Trophoblast cell (in vitro differentiated cells and primary cell): ENCODE data around the gene MIOS.
A peak's percentile ranks its signal among the peaks of the same experiment; 100 is the strongest.

Experiments used
- DNase-seq, 2 donors: peaks; one replicate each; pipeline ENCODE4 v3.0.0-alpha.2; 2016
- H2AFZ ChIP-seq: 2 replicates; pipeline ENCODE4 v1.6.1; 2013; ENCODE audit warnings: low read length, moderate library complexity, mild to moderate bottlenecking; ENCODE audit not compliant: insufficient read depth, poor library complexity
- H2AK5ac ChIP-seq: 2 replicates; pipeline ENCODE4 v1.6.1; 2013; ENCODE audit warnings: mild to moderate bottlenecking, low read length
- H2BK120ac ChIP-seq: 2 replicates; pipeline ENCODE4 v1.6.1; 2013; ENCODE audit warnings: low read length, mild to moderate bottlenecking, moderate library complexity; ENCODE audit not compliant: insufficient read depth, poor library complexity
- H2BK12ac ChIP-seq: 2 replicates; pipeline ENCODE4 v1.6.1; 2013; ENCODE audit warnings: mild to moderate bottlenecking, low read length, moderate library complexity
- H2BK5ac ChIP-seq: 2 replicates; pipeline ENCODE4 v1.6.1; 2013; ENCODE audit warnings: low read length, low read depth, moderate library complexity, mild to moderate bottlenecking; ENCODE audit not compliant: poor library complexity
- H3K14ac ChIP-seq: 2 replicates; pipeline ENCODE4 v1.6.1; 2013; ENCODE audit warnings: mild to moderate bottlenecking, low read length
- H3K18ac ChIP-seq: 2 replicates; pipeline ENCODE4 v1.6.1; 2013; ENCODE audit warnings: mild to moderate bottlenecking, low read length
- H3K23ac ChIP-seq: 2 replicates; pipeline ENCODE4 v1.6.1; 2013; ENCODE audit warnings: low read length
- H3K27ac ChIP-seq: 2 replicates; pipeline ENCODE4 v1.5.1; 2013; ENCODE audit warnings: low read depth, mild to moderate bottlenecking, inconsistent platforms, low read length, moderate library complexity
- H3K27me3 ChIP-seq: 2 replicates; pipeline ENCODE4 v1.6.1; 2013; ENCODE audit warnings: inconsistent platforms, mild to moderate bottlenecking, low read length, moderate library complexity; ENCODE audit not compliant: insufficient read depth
- H3K36me3 ChIP-seq, 2 experiments: 1 replicate in 1 of 2; 2 replicates in 1 of 2; pipeline ENCODE4 v1.6.1; 2013; ENCODE audit warnings: low read length in 2 of 2, mild to moderate bottlenecking in 2 of 2, moderate library complexity in 1 of 2; ENCODE audit not compliant: insufficient read depth in 2 of 2, control insufficient read depth in 1 of 2
- H3K4ac ChIP-seq: 2 replicates; pipeline ENCODE4 v1.6.1; 2013; ENCODE audit warnings: low read depth, mild to moderate bottlenecking, low read length, moderate library complexity
- H3K4me1 ChIP-seq, 2 experiments: 1 replicate in 1 of 2; 2 replicates in 1 of 2; pipeline ENCODE4 v1.6.1; 2013; ENCODE audit warnings: low read length in 2 of 2, mild to moderate bottlenecking in 2 of 2, moderate library complexity in 1 of 2; ENCODE audit not compliant: insufficient read depth in 2 of 2, control insufficient read depth in 1 of 2
- H3K4me2 ChIP-seq: 2 replicates; pipeline ENCODE4 v1.6.1; 2013; ENCODE audit warnings: inconsistent platforms, mild to moderate bottlenecking, low read length, moderate library complexity
- H3K4me3 ChIP-seq: 2 replicates; pipeline ENCODE4 v1.5.1; 2013; ENCODE audit warnings: mild to moderate bottlenecking, low read depth, low read length, inconsistent platforms
- H3K79me1 ChIP-seq: one replicate; pipeline ENCODE4 v1.6.1; 2013; ENCODE audit warnings: low read length
- H3K79me2 ChIP-seq: 2 replicates; pipeline ENCODE4 v1.6.1; 2013; ENCODE audit warnings: low read length, mild to moderate bottlenecking; ENCODE audit not compliant: control insufficient read depth, insufficient read depth, poor library complexity
- H3K9ac ChIP-seq: 2 replicates; pipeline ENCODE4 v1.6.1; 2013; ENCODE audit warnings: mild to moderate bottlenecking, low read length
- H3K9me3 ChIP-seq: 2 replicates; pipeline ENCODE4 v1.6.1; 2013; ENCODE audit warnings: low read depth, mild to moderate bottlenecking, control low read depth, inconsistent platforms, low read length; ENCODE audit not compliant: insufficient read depth
- H4K12ac ChIP-seq: 2 replicates; pipeline ENCODE4 v1.6.1; 2013; ENCODE audit warnings: low read depth, mild to moderate bottlenecking, low read length, moderate library complexity
- H4K8ac ChIP-seq: 2 replicates; pipeline ENCODE4 v1.6.1; 2013; ENCODE audit warnings: low read depth, mild to moderate bottlenecking, low read length, moderate library complexity
- H4K91ac ChIP-seq: one replicate; pipeline ENCODE4 v1.6.1; 2013; ENCODE audit warnings: low read depth, mild to moderate bottlenecking, low read length, moderate library complexity
- WGBS: extraction: QIAGEN DNeasy Blood & Tissue Kit; methylation state at CpG from one replicate; pipeline ENCODE4 v1.1.7; 2013; ENCODE audit warnings: missing lambda C conversion rate; ENCODE audit not compliant: insufficient read length, insufficient coverage; ENCODE audit errors: extremely low coverage; 5-methylcytosine and 5-hydroxymethylcytosine counted together

Gene MIOS

GRCh38 chr7:7521259-7521658 is 45.4 kb upstream of the MIOS start:
- Histone ChIP-seq H4K8ac (no peak overlapping the region), H3K14ac (no peak overlapping the region), H2BK5ac (no peak overlapping the region), H3K9ac (peak overlapping the region; percentile 57), H3K4me3 (no peak overlapping the region), H3K36me3 (no peaks in the 10 kb centered on the region), H2BK12ac (no peak overlapping the region), H3K9me3 (no peaks in the 10 kb centered on the region), H3K79me1 (no peaks in the 10 kb centered on the region), H3K27me3 (no peaks in the 10 kb centered on the region), H2BK120ac (no peak overlapping the region), H3K79me2 (no peaks in the 10 kb centered on the region), H3K4me1 (no peaks in the 10 kb centered on the region), H4K91ac (no peak overlapping the region), H3K23ac (no peak overlapping the region), H2AFZ (no peak overlapping the region), H2AK5ac (no peak overlapping the region), H3K4ac (no peak overlapping the region), H3K27ac (no peak overlapping the region), H3K4me2 (no peak overlapping the region), H3K18ac (no peak overlapping the region), H4K12ac (peak overlapping the region; percentile 30)
- no peak for DNase-seq
- no CpG with 5 or more reads among the region's 3 CpGs for WGBS

DNA sequence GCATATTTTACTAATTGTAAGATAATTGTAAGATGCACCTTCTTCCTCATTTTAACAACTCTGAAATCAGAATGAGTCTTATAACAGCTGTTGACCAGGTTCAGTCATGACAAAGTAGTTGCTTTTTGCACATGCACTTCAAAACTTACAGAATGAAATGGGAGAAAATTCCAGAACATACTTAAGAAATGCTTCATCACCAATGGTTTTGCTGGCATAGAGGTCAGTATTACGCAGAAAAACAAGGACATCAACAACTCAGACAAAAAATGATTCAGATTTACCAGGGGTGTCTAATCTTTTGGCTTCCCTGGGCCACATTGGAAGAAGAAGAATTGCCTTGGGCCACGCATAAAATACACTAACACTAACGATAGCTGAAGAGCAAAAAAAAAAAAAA is 44.3 kb upstream of the MIOS start:
- Histone ChIP-seq H2BK12ac (no peak overlapping the region), H4K91ac (no peak overlapping the region), H4K8ac (no peak overlapping the region), H3K4me3 (no peak overlapping the region), H3K79me1 (no peaks in the 10 kb centered on the region), H3K27ac (no peak overlapping the region), H3K4ac (no peak overlapping the region), H2AK5ac (no peak overlapping the region), H3K23ac (no peak overlapping the region), H3K14ac (no peak overlapping the region), H2BK5ac (no peak overlapping the region), H3K4me1 (no peaks in the 10 kb centered on the region), H3K9me3 (no peaks in the 10 kb centered on the region), H3K36me3 (no peaks in the 10 kb centered on the region), H4K12ac (no peak overlapping the region), H3K9ac (no peak overlapping the region), H3K18ac (no peak overlapping the region), H2BK120ac (no peak overlapping the region), H2AFZ (no peak overlapping the region), H3K27me3 (no peaks in the 10 kb centered on the region), H3K79me2 (no peaks in the 10 kb centered on the region), H3K4me2 (no peak overlapping the region)
- no CpG with 5 or more reads among the region's 3 CpGs for WGBS
- DNase-seq, result no peak

GRCh38 chr7:7524121-7524520 is 42.6 kb upstream of the MIOS start:
- H3K4me3 ChIP-seq, result no peak overlapping the region
- H3K79me2 ChIP-seq, result no peaks in the 10 kb centered on the region
- no peak overlapping the region for H3K18ac ChIP-seq
- H3K4ac ChIP-seq, result no peak overlapping the region
- H4K12ac ChIP-seq, result no peak overlapping the region
- no peak for DNase-seq
- no peak overlapping the region for H2BK5ac ChIP-seq
- no peak overlapping the region for H4K91ac ChIP-seq
- H2AK5ac ChIP-seq, result no peak overlapping the region
- no peaks in the 10 kb centered on the region for H3K4me1 ChIP-seq
- H3K27ac ChIP-seq, result no peak overlapping the region
- H3K9me3 ChIP-seq, result no peaks in the 10 kb centered on the region
- H3K23ac ChIP-seq, result no peak overlapping the region
- no CpG with 5 or more reads among the region's 3 CpGs for WGBS
- H3K9ac ChIP-seq, result no peak overlapping the region
- no peaks in the 10 kb centered on the region for H3K27me3 ChIP-seq
- no peak overlapping the region for H2BK120ac ChIP-seq
- no peaks in the 10 kb centered on the region for H3K36me3 ChIP-seq
- H3K79me1 ChIP-seq, result no peaks in the 10 kb centered on the region
- no peak overlapping the region for H2AFZ ChIP-seq
- no peak overlapping the region for H2BK12ac ChIP-seq
- H4K8ac ChIP-seq, result no peak overlapping the region
- no peak overlapping the region for H3K14ac ChIP-seq
- no peak overlapping the region for H3K4me2 ChIP-seq

GRCh38 chr7:7526006-7526405 is 40.7 kb upstream of the MIOS start:
- no CpG with 5 or more reads among the region's 2 CpGs for WGBS

More at GRCh38 chr7:7526006-7526405, 40.7 kb upstream of the MIOS start:
- Histone ChIP-seq H3K27me3 (no peaks in the 10 kb centered on the region), H3K27ac (no peak overlapping the region), H2BK5ac (no peak overlapping the region), H4K12ac (no peak overlapping the region), H3K23ac (no peak overlapping the region), H3K18ac (no peak overlapping the region), H3K36me3 (no peaks in the 10 kb centered on the region), H2AK5ac (no peak overlapping the region), H3K4me3 (no peak overlapping the region), H2AFZ (no peak overlapping the region), H3K79me2 (no peaks in the 10 kb centered on the region), H3K4me2 (no peak overlapping the region), H3K9ac (no peak overlapping the region), H3K14ac (no peak overlapping the region), H2BK12ac (no peak overlapping the region), H3K79me1 (no peaks in the 10 kb centered on the region), H4K8ac (no peak overlapping the region), H2BK120ac (no peak overlapping the region), H3K9me3 (no peaks in the 10 kb centered on the region), H3K4ac (no peak overlapping the region), H3K4me1 (no peaks in the 10 kb centered on the region), H4K91ac (no peak overlapping the region)
- no peak for DNase-seq
